Lower leg skin (tissue), 3 donors: ENCODE measurements around the gene HTR7.

Experiments used
- CTCF ChIP-seq, 3 donors: fragments of 450-650 bp; IDR thresholded peaks; one replicate each; pipeline ENCODE4 v1.5.1; 2016; ENCODE audit warnings: antibody characterized with exemption in 3 of 3, mild to moderate bottlenecking in 3 of 3, moderate library complexity in 2 of 3
- POLR2A ChIP-seq, 2 donors: fragments of 450-650 bp; IDR thresholded peaks; one replicate each; pipeline ENCODE4 v1.6.1; 2016 to 2017; ENCODE audit warnings: antibody characterized with exemption in 2 of 2, mild to moderate bottlenecking in 1 of 2, moderate library complexity in 1 of 2

GRCh38 chr10:90842725-90843124 lies 15.1 kb downstream of the HTR7 start:
- TF ChIP-seq CTCF (IDR thresholded peaks at IDR 0.05): no peak
- no peak for TF ChIP-seq POLR2A (IDR thresholded peaks at IDR 0.05)
